Activated gamma-delta T cell treated with anti-CD3 and anti-CD28 coated beads, Interleukin-2, amount 50 U/mL, for 16 hours (primary cell): ENCODE data around the gene MUC5AC.
"Not testable (repeated sequence)": the region's sequence is repeated elsewhere in the genome, so short reads cannot be mapped to it uniquely, and the experiment has no call there.

Experiments
- DNase-seq: peaks from one replicate; pipeline ENCODE4 v3.0.0-alpha.2; 2020; ENCODE audit warnings: low read depth

MUC5AC gene

GRCh38 chr11:1147792-1148191 is 10.0 kb upstream of the MUC5AC start:
- DNase-seq, result no peak

- no peak for DNase-seq
Observed at GRCh38 chr11:1148752-1149180, 9.0 kb upstream of the MUC5AC start.

GRCh38 chr11:1149545-1149944 is 8.2 kb upstream of the MUC5AC start:
- no peak for DNase-seq

GRCh38 chr11:1150116-1150515 is 7.6 kb upstream of the MUC5AC start:
- no peak for DNase-seq

GRCh38 chr11:1150769-1151365 is 6.9 kb upstream of the MUC5AC start:
- DNase-seq, result no peak

- DNase-seq, result no peak
Observed at GRCh38 chr11:1151366-1152315, 6.1 kb upstream of the MUC5AC start.

- no peak for DNase-seq
Observed at GRCh38 chr11:1152316-1153104, 5.2 kb upstream of the MUC5AC start.

GRCh38 chr11:1153105-1153950 is 4.4 kb upstream of the MUC5AC start:
- DNase-seq, result no peak

GRCh38 chr11:1153951-1154493 is 3.7 kb upstream of the MUC5AC start:
- no peak for DNase-seq

- DNase-seq, result not testable (repeated sequence)
Observed at GRCh38 chr11:1154656-1155055, 3.1 kb upstream of the MUC5AC start.

GRCh38 chr11:1155274-1155693 is 2.5 kb upstream of the MUC5AC start:
- no peak for DNase-seq

GRCh38 chr11:1156506-1157340 is 1.0 kb upstream of the MUC5AC start:
- DNase-seq, result no peak

GRCh38 chr11:1157341-1157644 is 460 bp upstream of the MUC5AC start:
- no peak for DNase-seq

- DNase-seq, result no peak
Observed at GRCh38 chr11:1158681-1159487, 1.1 kb downstream of the MUC5AC start.

- not testable (repeated sequence) for DNase-seq
Observed at GRCh38 chr11:1159488-1160220, 1.9 kb downstream of the MUC5AC start.

GRCh38 chr11:1160231-1161101 is 2.7 kb downstream of the MUC5AC start:
- DNase-seq, result no peak

GRCh38 chr11:1161410-1162137 is 3.8 kb downstream of the MUC5AC start:
- DNase-seq, result no peak
